ENCODE data around the gene HDAC9.

HDAC9 gene

GRCh38 chr7:18666107-18666728 lies 170.7 kb downstream of the HDAC9 start:
- H3K36me3 ChIP-seq (ENCODE audit: control insufficient read depth in 2 of 2, insufficient read depth in 1 of 2, low read length in 2 of 2), result no peaks in the 10 kb centered on the region
- TF ChIP-seq ZNF707 (tag by site-specific recombination; IDR thresholded peaks at IDR 0.05), result no peak
- TF ChIP-seq ZSCAN30 (tag by site-specific recombination; IDR thresholded peaks at IDR 0.05), result no peak
- TF ChIP-seq ZNF610 (tag by site-specific recombination; IDR thresholded peaks at IDR 0.05; ENCODE audit: borderline replicate concordance), result no peak
- TF ChIP-seq ZNF654 (tag by site-specific recombination; IDR thresholded peaks at IDR 0.05; ENCODE audit: low read depth), result peak; percentile 60
- TF ChIP-seq CTCF (tag by site-specific recombination; IDR thresholded peaks at IDR 0.05), result peak; percentile 43
- TF ChIP-seq ZNF18 (tag by site-specific recombination; IDR thresholded peaks at IDR 0.05), result no peak
- no peak for TF ChIP-seq KLF9 (tag by site-specific recombination; IDR thresholded peaks at IDR 0.05; ENCODE audit: low read depth)
- TF ChIP-seq ZNF513 (tag by site-specific recombination; IDR thresholded peaks at IDR 0.05), result peak; percentile 72
- peak; percentile 46 for TF ChIP-seq SCRT2 (tag by site-specific recombination; IDR thresholded peaks at IDR 0.05)
- TF ChIP-seq KLF17 (tag by site-specific recombination; IDR thresholded peaks at IDR 0.05), result no peak
- TF ChIP-seq ZNF658 (tag by site-specific recombination; IDR thresholded peaks at IDR 0.05), result no peak
- TF ChIP-seq ZNF26 (tag by site-specific recombination; IDR thresholded peaks at IDR 0.05), result no peak
- no peak for TF ChIP-seq KLF8 (tag by site-specific recombination; IDR thresholded peaks at IDR 0.05)
- TF ChIP-seq ZXDB (tag by site-specific recombination; IDR thresholded peaks at IDR 0.05), result no peak
- POLR2A ChIA-PET, result no interaction called here
- H3K9me3 ChIP-seq (ENCODE audit: control insufficient read depth, insufficient read depth, low read depth, low read length), result no peaks in the 10 kb centered on the region
- no peaks in the 10 kb centered on the region for H3K4me1 ChIP-seq (ENCODE audit: control insufficient read depth, insufficient read depth, low read length)
- no peak overlapping the region for H3K27ac ChIP-seq (ENCODE audit: extremely low read depth, low read depth, low read length)
- H3K4me3 ChIP-seq (ENCODE audit: low read depth, low read length), result no peak overlapping the region
- CTCF ChIA-PET, result interaction anchor here (0.5 to 3.7 kb wide), 39 partner anchors 9 to 1755 kb away, joined by 3 to 27 read pairs (median 5); no protein-coding TSS in a partner anchor

GRCh38 chr7:18667466-18667865 lies 171.9 kb downstream of the HDAC9 start:
- Histone ChIP-seq H3K9me3 (ENCODE audit: control insufficient read depth, insufficient read depth, low read depth, low read length) (no peaks in the 10 kb centered on the region), H3K36me3 (ENCODE audit: control insufficient read depth in 2 of 2, insufficient read depth in 1 of 2, low read length in 2 of 2) (no peaks in the 10 kb centered on the region), H3K27ac (ENCODE audit: extremely low read depth, low read depth, low read length) (no peak overlapping the region), H3K4me3 (ENCODE audit: low read depth, low read length) (no peak overlapping the region), H3K4me1 (ENCODE audit: control insufficient read depth, insufficient read depth, low read length) (no peaks in the 10 kb centered on the region)
- POLR2A ChIA-PET, result no interaction called here
- CTCF ChIA-PET, result interaction anchor here (0.6 to 1.4 kb wide), 4 partner anchors 13 to 312 kb away, joined by 3 to 4 read pairs (median 3); no protein-coding TSS in a partner anchor
- TF ChIP-seq GLI4 (tag by site-specific recombination; IDR thresholded peaks at IDR 0.05), result no peak
- no peak for TF ChIP-seq BCL11B (tag by site-specific recombination; IDR thresholded peaks at IDR 0.05; ENCODE audit: low read depth)
- no peak for TF ChIP-seq ZBTB20 (tag by site-specific recombination; IDR thresholded peaks at IDR 0.05)
- no peak for TF ChIP-seq SETDB1 (IDR thresholded peaks at IDR 0.05; ENCODE audit: insufficient read length, low read length)
- no peak for TF ChIP-seq ZFP41 (tag by site-specific recombination; IDR thresholded peaks at IDR 0.05; ENCODE audit: borderline replicate concordance)
- no peak for TF ChIP-seq ZNF473 (tag by site-specific recombination; IDR thresholded peaks at IDR 0.05)
- TF ChIP-seq ZNF132 (tag by site-specific recombination; IDR thresholded peaks at IDR 0.05; ENCODE audit: borderline replicate concordance), result no peak
- TF ChIP-seq REST (tag by site-specific recombination; IDR thresholded peaks at IDR 0.05), result no peak
- no peak for TF ChIP-seq SCRT2 (tag by site-specific recombination; IDR thresholded peaks at IDR 0.05)
- no peak for TF ChIP-seq ZNF423 (tag by site-specific recombination; IDR thresholded peaks at IDR 0.05)
